HG02981 (cell line): ENCODE measurements around the gene TNFRSF9.

ENCODE experiments used
- ATAC-seq: cut with Tn5 transposase; IDR thresholded peaks from one replicate; pipeline ENCODE4 v1.9.1; 2021; ENCODE audit warnings: mild to moderate bottlenecking, moderate library complexity; ENCODE audit not compliant: unreplicated experiment

The TNFRSF9 gene

GRCh38 chr1:7878027-7878426, 62.6 kb downstream of the TNFRSF9 start:
- ATAC-seq, result no peak

GRCh38 chr1:7873801-7874795, 66.5 kb downstream of the TNFRSF9 start:
- no peak for ATAC-seq

DNA sequence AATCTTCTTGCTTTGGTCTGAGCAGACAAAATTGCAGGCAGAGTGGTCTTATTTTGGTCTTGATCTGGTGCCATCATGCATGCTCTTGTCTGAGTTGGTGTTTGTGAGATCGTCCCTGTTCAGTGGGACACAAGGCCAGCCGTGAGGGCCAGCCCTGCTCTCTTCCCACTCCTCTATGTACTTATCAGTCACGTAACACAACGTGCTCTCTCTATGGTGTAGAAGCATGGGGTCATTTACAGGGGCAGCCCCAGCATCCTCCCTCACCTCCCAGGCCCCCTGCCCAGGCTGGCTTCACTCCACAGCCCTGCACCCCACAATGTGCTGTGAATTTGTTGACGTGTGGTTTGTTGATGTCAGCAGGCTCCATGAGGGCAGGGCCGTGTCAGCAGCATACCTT, 69.5 kb downstream of the TNFRSF9 start:
- no peak for ATAC-seq

- no peak for ATAC-seq
These were observed 71.3 kb downstream of the TNFRSF9 start for GRCh38 chr1:7869136-7869920.

DNA sequence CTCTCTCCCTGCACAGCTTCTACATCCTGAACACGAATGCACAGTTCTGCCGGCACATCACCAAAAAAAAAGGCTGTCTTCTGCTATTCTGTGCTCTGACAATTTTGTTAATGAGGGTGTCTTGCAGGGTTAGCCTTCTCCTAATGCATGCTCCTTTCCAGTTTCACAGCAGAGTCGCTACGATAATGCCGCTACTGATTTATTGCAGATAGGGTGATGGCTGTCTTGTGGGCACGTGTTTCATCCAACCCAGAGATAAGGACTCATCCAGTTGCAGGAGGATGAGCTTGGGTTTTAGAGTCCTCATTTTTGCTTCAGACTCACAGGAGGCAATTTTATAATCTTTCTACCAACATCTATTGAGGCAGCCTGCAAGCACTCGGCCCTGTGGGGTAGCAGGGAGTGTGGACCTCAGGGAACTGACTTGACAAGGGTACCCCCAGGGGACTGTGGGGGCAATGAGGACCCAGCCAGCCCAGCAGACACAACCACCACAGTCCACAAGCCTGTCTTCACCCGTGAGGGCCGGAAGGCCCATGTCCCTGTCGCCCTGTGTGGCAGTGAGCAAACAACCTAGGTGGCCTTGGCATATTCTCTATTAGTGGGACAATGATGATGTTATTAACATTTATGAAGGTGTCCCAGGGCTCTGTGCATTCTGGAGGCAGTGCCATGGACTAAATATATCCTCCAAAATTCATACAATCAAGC, 72.4 kb downstream of the TNFRSF9 start:
- no peak for ATAC-seq

DNA sequence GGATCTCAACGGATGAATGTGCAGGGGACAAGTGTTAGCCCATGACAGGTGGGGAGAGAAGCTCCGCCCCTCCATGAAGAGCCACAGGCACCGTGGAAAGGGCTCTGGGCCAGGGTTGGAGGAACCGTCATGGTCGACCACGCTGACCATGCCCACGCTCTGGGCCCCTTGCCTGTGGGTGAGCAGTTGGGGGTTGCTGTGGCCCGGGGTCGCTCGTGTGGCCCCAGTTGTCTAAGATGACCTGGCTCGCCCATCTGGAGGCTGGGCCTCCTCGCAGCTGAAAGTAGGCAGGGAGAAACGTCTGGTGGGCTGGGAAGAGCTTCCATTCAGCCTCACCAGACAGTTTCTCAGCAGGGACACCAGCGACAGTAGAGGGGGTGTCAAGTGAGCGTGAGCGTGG, 74.7 kb downstream of the TNFRSF9 start:
- ATAC-seq, result no peak
